DND-41 (cell line): ENCODE data around the gene TECPR2.

Experiments
- EZH2 ChIP-seq: IDR thresholded peaks from 3 replicates; pipeline ENCODE4 v1.6.1; 2012; ENCODE audit warnings: borderline replicate concordance, low read depth, mild to moderate bottlenecking, moderate library complexity, low read length, inconsistent platforms; ENCODE audit not compliant: severe bottlenecking
- TF ChIP-seq, protein P1 (sequence below): IDR thresholded peaks from 2 replicates; pipeline ENCODE4 v1.5.1; 2012; ENCODE audit warnings: borderline replicate concordance, low read length, moderate library complexity, mild to moderate bottlenecking; ENCODE audit not compliant: poor library complexity, severe bottlenecking; ENCODE audit errors: extremely low read depth

GRCh38 chr14:102503641-102504327 is 141.0 kb downstream of the TECPR2 start:
- TF ChIP-seq, protein P1, sequence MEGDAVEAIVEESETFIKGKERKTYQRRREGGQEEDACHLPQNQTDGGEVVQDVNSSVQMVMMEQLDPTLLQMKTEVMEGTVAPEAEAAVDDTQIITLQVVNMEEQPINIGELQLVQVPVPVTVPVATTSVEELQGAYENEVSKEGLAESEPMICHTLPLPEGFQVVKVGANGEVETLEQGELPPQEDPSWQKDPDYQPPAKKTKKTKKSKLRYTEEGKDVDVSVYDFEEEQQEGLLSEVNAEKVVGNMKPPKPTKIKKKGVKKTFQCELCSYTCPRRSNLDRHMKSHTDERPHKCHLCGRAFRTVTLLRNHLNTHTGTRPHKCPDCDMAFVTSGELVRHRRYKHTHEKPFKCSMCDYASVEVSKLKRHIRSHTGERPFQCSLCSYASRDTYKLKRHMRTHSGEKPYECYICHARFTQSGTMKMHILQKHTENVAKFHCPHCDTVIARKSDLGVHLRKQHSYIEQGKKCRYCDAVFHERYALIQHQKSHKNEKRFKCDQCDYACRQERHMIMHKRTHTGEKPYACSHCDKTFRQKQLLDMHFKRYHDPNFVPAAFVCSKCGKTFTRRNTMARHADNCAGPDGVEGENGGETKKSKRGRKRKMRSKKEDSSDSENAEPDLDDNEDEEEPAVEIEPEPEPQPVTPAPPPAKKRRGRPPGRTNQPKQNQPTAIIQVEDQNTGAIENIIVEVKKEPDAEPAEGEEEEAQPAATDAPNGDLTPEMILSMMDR = no peak
- TF ChIP-seq EZH2 = no peak
